H1 (cell line): ENCODE measurements around the gene TEX2. TPM values are rescaled to one million over a fixed set of nuclear protein-coding genes. Genes with fewer than 3 reads are reported as not detected.

ENCODE experiments used
- ATF2 ChIP-seq: IDR thresholded peaks from 2 replicates; pipeline ENCODE4 v1.6.1; 2012; ENCODE audit warnings: low read length, inconsistent platforms
- BCL11A ChIP-seq, 2 experiments: IDR thresholded peaks; one replicate each; pipeline ENCODE4 v1.6.1; 2011; ENCODE audit warnings: low read depth in 2 of 2, low read length in 2 of 2, mild to moderate bottlenecking in 2 of 2
- CBX8 ChIP-seq: fragments of 300-800, 300-1000 bp; sonication (generic); IDR thresholded peaks from 2 replicates; pipeline ENCODE4 v1.7.1; 2016; ENCODE audit warnings: low read depth, low read length, borderline replicate concordance
- GTF2F1 ChIP-seq: IDR thresholded peaks from 2 replicates; pipeline ENCODE4 v1.6.1; 2012; ENCODE audit warnings: low read depth, low read length, improper control_type of control experiment, borderline replicate concordance
- KDM1A ChIP-seq: fragments of 200-600, 300-600 bp; sonication (generic); IDR thresholded peaks from 2 replicates; pipeline ENCODE4 v1.7.1; 2016; ENCODE audit warnings: mild to moderate bottlenecking, low read length, borderline replicate concordance
- MAX ChIP-seq: IDR thresholded peaks from 2 replicates; pipeline ENCODE4 v1.6.1; 2012; ENCODE audit warnings: inconsistent platforms
- POLR2AphosphoS5 ChIP-seq: IDR thresholded peaks from 2 replicates; pipeline ENCODE4 v1.6.1; 2011; ENCODE audit warnings: low read depth, low read length
- RBBP5 ChIP-seq: IDR thresholded peaks from 2 replicates; pipeline ENCODE4 v1.7.1; 2012; ENCODE audit warnings: low read depth, mild to moderate bottlenecking, inconsistent platforms, low read length, moderate library complexity, borderline replicate concordance
- SP2 ChIP-seq: IDR thresholded peaks from 2 replicates; pipeline ENCODE4 v1.6.1; 2012; ENCODE audit warnings: mild to moderate bottlenecking, low read length, inconsistent platforms
- polyA plus RNA-seq, 7 experiments: library from polyadenylated mRNA; depleted of rRNA in 3 of 7; stranded (reverse) in 5 of 7; unstranded in 2 of 7; fragments of >200 nt in 5 of 7; fragments of 200-250 nt in 2 of 7; gene quantifications; 1 replicate in 5 of 7; 2 replicates in 1 of 7; 4 replicates in 1 of 7; pipeline versions ENCODE4 v1.2.1 to v1.2.3, GENCODE V29; 2011 to 2013; ENCODE audit warnings: missing spikeins in 2 of 7, mixed read lengths in 2 of 7
- total RNA-seq: library from RNA; stranded (reverse); fragmentation: NEBNext Ultra II Directional; extraction: Animal tissue kit (Norgen Biotek cat#: 25700); gene quantifications from 2 replicates; pipeline ENCODE4 v1.2.1, GENCODE V29; 2021
- TF ChIP-seq, protein P1 (sequence below): fragments of 300-600 bp; sonication (generic); IDR thresholded peaks from 2 replicates; pipeline ENCODE4 v1.7.1; 2012; ENCODE audit warnings: low read length, moderate library complexity, mild to moderate bottlenecking, inconsistent platforms; ENCODE audit not compliant: insufficient replicate concordance

TEX2 gene
- total and polyA plus RNA-seq, 2 of the 8 experiments (the other 6 are each of a cell fraction or from before 2014, with no cell fraction given) = 6.1 to 15.6 TPM

DNA sequence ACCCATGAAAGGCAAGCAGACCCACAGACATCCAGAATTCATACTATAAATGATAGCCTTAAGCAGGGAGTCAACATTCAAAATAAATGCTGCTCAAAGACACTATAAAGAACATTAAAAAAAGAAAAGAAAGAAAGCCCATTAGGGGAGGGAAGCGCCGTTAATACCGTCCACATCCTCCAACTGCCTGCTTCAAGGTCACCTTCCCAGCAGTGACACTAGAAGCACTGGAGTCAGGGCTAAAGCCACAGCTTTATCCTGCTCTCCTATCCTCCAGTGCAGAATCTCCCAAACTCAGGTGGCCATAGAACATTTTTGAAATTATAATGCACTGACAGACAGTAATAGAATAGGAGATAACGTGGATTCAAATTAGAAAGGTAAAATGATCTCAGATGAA is 59.4 kb downstream of the TEX2 start (continued):
- TF ChIP-seq, protein P1, sequence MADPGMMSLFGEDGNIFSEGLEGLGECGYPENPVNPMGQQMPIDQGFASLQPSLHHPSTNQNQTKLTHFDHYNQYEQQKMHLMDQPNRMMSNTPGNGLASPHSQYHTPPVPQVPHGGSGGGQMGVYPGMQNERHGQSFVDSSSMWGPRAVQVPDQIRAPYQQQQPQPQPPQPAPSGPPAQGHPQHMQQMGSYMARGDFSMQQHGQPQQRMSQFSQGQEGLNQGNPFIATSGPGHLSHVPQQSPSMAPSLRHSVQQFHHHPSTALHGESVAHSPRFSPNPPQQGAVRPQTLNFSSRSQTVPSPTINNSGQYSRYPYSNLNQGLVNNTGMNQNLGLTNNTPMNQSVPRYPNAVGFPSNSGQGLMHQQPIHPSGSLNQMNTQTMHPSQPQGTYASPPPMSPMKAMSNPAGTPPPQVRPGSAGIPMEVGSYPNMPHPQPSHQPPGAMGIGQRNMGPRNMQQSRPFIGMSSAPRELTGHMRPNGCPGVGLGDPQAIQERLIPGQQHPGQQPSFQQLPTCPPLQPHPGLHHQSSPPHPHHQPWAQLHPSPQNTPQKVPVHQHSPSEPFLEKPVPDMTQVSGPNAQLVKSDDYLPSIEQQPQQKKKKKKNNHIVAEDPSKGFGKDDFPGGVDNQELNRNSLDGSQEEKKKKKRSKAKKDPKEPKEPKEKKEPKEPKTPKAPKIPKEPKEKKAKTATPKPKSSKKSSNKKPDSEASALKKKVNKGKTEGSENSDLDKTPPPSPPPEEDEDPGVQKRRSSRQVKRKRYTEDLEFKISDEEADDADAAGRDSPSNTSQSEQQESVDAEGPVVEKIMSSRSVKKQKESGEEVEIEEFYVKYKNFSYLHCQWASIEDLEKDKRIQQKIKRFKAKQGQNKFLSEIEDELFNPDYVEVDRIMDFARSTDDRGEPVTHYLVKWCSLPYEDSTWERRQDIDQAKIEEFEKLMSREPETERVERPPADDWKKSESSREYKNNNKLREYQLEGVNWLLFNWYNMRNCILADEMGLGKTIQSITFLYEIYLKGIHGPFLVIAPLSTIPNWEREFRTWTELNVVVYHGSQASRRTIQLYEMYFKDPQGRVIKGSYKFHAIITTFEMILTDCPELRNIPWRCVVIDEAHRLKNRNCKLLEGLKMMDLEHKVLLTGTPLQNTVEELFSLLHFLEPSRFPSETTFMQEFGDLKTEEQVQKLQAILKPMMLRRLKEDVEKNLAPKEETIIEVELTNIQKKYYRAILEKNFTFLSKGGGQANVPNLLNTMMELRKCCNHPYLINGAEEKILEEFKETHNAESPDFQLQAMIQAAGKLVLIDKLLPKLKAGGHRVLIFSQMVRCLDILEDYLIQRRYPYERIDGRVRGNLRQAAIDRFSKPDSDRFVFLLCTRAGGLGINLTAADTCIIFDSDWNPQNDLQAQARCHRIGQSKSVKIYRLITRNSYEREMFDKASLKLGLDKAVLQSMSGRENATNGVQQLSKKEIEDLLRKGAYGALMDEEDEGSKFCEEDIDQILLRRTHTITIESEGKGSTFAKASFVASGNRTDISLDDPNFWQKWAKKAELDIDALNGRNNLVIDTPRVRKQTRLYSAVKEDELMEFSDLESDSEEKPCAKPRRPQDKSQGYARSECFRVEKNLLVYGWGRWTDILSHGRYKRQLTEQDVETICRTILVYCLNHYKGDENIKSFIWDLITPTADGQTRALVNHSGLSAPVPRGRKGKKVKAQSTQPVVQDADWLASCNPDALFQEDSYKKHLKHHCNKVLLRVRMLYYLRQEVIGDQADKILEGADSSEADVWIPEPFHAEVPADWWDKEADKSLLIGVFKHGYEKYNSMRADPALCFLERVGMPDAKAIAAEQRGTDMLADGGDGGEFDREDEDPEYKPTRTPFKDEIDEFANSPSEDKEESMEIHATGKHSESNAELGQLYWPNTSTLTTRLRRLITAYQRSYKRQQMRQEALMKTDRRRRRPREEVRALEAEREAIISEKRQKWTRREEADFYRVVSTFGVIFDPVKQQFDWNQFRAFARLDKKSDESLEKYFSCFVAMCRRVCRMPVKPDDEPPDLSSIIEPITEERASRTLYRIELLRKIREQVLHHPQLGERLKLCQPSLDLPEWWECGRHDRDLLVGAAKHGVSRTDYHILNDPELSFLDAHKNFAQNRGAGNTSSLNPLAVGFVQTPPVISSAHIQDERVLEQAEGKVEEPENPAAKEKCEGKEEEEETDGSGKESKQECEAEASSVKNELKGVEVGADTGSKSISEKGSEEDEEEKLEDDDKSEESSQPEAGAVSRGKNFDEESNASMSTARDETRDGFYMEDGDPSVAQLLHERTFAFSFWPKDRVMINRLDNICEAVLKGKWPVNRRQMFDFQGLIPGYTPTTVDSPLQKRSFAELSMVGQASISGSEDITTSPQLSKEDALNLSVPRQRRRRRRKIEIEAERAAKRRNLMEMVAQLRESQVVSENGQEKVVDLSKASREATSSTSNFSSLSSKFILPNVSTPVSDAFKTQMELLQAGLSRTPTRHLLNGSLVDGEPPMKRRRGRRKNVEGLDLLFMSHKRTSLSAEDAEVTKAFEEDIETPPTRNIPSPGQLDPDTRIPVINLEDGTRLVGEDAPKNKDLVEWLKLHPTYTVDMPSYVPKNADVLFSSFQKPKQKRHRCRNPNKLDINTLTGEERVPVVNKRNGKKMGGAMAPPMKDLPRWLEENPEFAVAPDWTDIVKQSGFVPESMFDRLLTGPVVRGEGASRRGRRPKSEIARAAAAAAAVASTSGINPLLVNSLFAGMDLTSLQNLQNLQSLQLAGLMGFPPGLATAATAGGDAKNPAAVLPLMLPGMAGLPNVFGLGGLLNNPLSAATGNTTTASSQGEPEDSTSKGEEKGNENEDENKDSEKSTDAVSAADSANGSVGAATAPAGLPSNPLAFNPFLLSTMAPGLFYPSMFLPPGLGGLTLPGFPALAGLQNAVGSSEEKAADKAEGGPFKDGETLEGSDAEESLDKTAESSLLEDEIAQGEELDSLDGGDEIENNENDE = no peak
- no peak for TF ChIP-seq SP2
- no peak for TF ChIP-seq RBBP5
- TF ChIP-seq MAX = no peak
- no peak for TF ChIP-seq KDM1A
- TF ChIP-seq CBX8 = no peak
- no peak for TF ChIP-seq GTF2F1
- no peak for TF ChIP-seq POLR2AphosphoS5
- TF ChIP-seq BCL11A (IDR thresholded peaks at IDR 0.05; ENCODE audit: low read depth in 2 of 2, low read length in 2 of 2) = no peak
- no peak for TF ChIP-seq ATF2
